B cell (primary cell): ENCODE results near the gene SLC25A25. TPM values are rescaled to one million over a fixed set of nuclear protein-coding genes. Genes with fewer than 3 reads are reported as not detected.

Source experiments
- ATAC-seq: fragments of 200-7000 bp; cut with Tn5 transposase; one replicate; pipeline ENCODE4 v1.10.0; 2021; ENCODE audit warnings: low read depth, mild to moderate bottlenecking, moderate number of reproducible peaks, moderate library complexity
- CTCF ChIA-PET: fragments of 350-600 bp; sonication (Branson Sonifier 250); formaldehyde crosslinking; loops from one replicate; lab custom pipeline; 2021; ENCODE audit warnings: antibody characterized with exemption, inconsistent platforms; lab: Charles Lee
- POLR2A ChIA-PET: fragments of 350-600 bp; sonication (Branson Sonifier 250); formaldehyde crosslinking; loops from one replicate; lab custom pipeline; 2021; ENCODE audit warnings: antibody characterized with exemption; lab: Charles Lee
- DNase-seq: peaks from one replicate; pipeline ENCODE4 v3.0.0; 2013
- H2AFZ ChIP-seq: 2 replicates; pipeline ENCODE4 v1.6.1; 2012; ENCODE audit warnings: mild to moderate bottlenecking, low read depth, low read length; ENCODE audit not compliant: insufficient read depth, poor library complexity, severe bottlenecking
- H3K27ac ChIP-seq, 2 donors: 1 replicate in 1 of 2; 2 replicates in 1 of 2; pipeline ENCODE4 v1.5.1; 2012 to 2013; ENCODE audit warnings: low read length in 2 of 2, mild to moderate bottlenecking in 2 of 2, moderate library complexity in 1 of 2
- H3K27me3 ChIP-seq, 4 experiments: fragments of 200-600 bp in 1 of 4; sonication (generic) in 1 of 4; replicated peaks in 1 of 4; 1 replicate in 2 of 4; 2 replicates in 2 of 4; pipeline versions ENCODE4 v1.6.1 to v1.7.0; 2013 to 2016; ENCODE audit warnings: low read length in 3 of 4, mild to moderate bottlenecking in 2 of 4, mixed read lengths in 1 of 4, moderate library complexity in 1 of 4; ENCODE audit not compliant: insufficient read depth in 4 of 4, control insufficient read depth in 3 of 4; ENCODE audit errors: control extremely low read depth in 1 of 4
- H3K36me3 ChIP-seq, 2 experiments: replicated peaks in 1 of 2; 1 replicate in 1 of 2; 2 replicates in 1 of 2; pipeline versions ENCODE4 v1.6.1 to v1.7.1; 2013; ENCODE audit warnings: low read length in 1 of 2; ENCODE audit not compliant: insufficient read depth in 2 of 2, control insufficient read depth in 1 of 2; ENCODE audit errors: control extremely low read depth in 1 of 2, extremely low read depth in 1 of 2
- H3K4me1 ChIP-seq, 2 donors: fragments of 200-600 bp in 1 of 2; sonication (generic) in 1 of 2; 1 replicate in 1 of 2; 2 replicates in 1 of 2; pipeline versions ENCODE4 v1.5.1 to v1.6.1; 2013 to 2017; ENCODE audit warnings: low read length in 2 of 2; ENCODE audit not compliant: control insufficient read depth in 2 of 2, insufficient read depth in 2 of 2
- H3K4me2 ChIP-seq: replicated peaks from 2 replicates; pipeline ENCODE3; 2012; ENCODE audit warnings: mild to moderate bottlenecking, low read depth, low read length; ENCODE audit not compliant: poor library complexity, severe bottlenecking
- H3K4me3 ChIP-seq, 5 experiments: fragments of 200-600 bp in 1 of 5; sonication (generic) in 1 of 5; 1 replicate in 3 of 5; 2 replicates in 2 of 5; pipeline versions ENCODE4 v1.5.1 to v1.7.0; 2011 to 2016; ENCODE audit warnings: low read length in 4 of 5, mild to moderate bottlenecking in 4 of 5, low read depth in 2 of 5, control low read depth in 1 of 5, moderate library complexity in 1 of 5; ENCODE audit not compliant: insufficient read depth in 1 of 5; ENCODE audit errors: control extremely low read depth in 1 of 5, extremely low read depth in 1 of 5
- H3K79me2 ChIP-seq: fragments of 200-600 bp; sonication (generic); one replicate; pipeline ENCODE4 v1.6.0; 2016; ENCODE audit warnings: low read length; ENCODE audit not compliant: control insufficient read depth, insufficient read depth
- H3K9ac ChIP-seq: fragments of 200-600 bp; sonication (generic); 2 replicates; pipeline ENCODE4 v1.6.1; 2017; ENCODE audit warnings: mild to moderate bottlenecking, low read length, moderate library complexity
- H3K9me3 ChIP-seq, 3 donors: one replicate each; pipeline versions ENCODE4 v1.6.1 to v1.7.1; 2013; ENCODE audit warnings: low read length in 2 of 3; ENCODE audit not compliant: control insufficient read depth in 2 of 3, insufficient read depth in 1 of 3; ENCODE audit errors: control extremely low read depth in 1 of 3
- H4K20me1 ChIP-seq: 2 replicates; pipeline ENCODE4 v1.6.0; 2012; ENCODE audit warnings: mild to moderate bottlenecking, low read length; ENCODE audit not compliant: insufficient read depth, control insufficient read depth, poor library complexity, severe bottlenecking
- H3K27ac Mint-ChIP-seq: one replicate; pipeline ENCODE4 v1.8.0; 2021; ENCODE audit warnings: mixed read lengths
- H3K27me3 Mint-ChIP-seq: one replicate; pipeline ENCODE4 v1.8.0; 2021; ENCODE audit warnings: mixed read lengths
- H3K4me1 Mint-ChIP-seq: one replicate; pipeline ENCODE4 v1.8.0; 2021; ENCODE audit warnings: mixed read lengths
- H3K4me3 Mint-ChIP-seq: one replicate; pipeline ENCODE4 v1.8.0; 2021; ENCODE audit warnings: mixed read lengths
- H3K9me3 Mint-ChIP-seq: one replicate; pipeline ENCODE4 v1.8.0; 2022; ENCODE audit warnings: mixed read lengths; ENCODE audit not compliant: insufficient read depth
- CTCF ChIP-seq: fragments of 200-600 bp; IDR thresholded peaks from one replicate; pipeline ENCODE4 v1.8.0; 2022; ENCODE audit warnings: antibody characterized with exemption, mild to moderate bottlenecking
- EZH2 ChIP-seq: IDR thresholded peaks from 2 replicates; pipeline ENCODE4 v1.6.1; 2012; ENCODE audit warnings: borderline replicate concordance, low read depth, mild to moderate bottlenecking, moderate library complexity, low read length; ENCODE audit not compliant: insufficient read depth, poor library complexity, severe bottlenecking
- WGBS: methylation state at CpG from one replicate; pipeline ENCODE4 v1.1.5; 2013; ENCODE audit warnings: missing lambda C conversion rate; ENCODE audit not compliant: insufficient coverage; 5-methylcytosine and 5-hydroxymethylcytosine counted together
- intact Hi-C: fragments of 100-400 bp; cut with micrococcal nuclease; formaldehyde crosslinking; loops from one replicate; pipeline ENCODE4 v1.10.0; 2022
- polyA plus RNA-seq: library from polyadenylated mRNA; depleted of rRNA; stranded (reverse); fragments of >200 nt; gene quantifications from 2 replicates; pipeline ENCODE4 v1.2.3, GENCODE V29; 2012
- total RNA-seq, 2 donors: library from RNA; stranded (reverse); fragments of 120-200 nt in 1 of 2; gene quantifications; 1 replicate in 1 of 2; 2 replicates in 1 of 2; pipeline versions ENCODE4 v1.2.3 to v1.2.4, GENCODE V29; 2013 to 2022

SLC25A25 gene
- total and polyA plus RNA-seq, 2 donors (not counting 1 experiment from before 2014, with no cell fraction given): 12.1 to 18.6 TPM

DNA sequence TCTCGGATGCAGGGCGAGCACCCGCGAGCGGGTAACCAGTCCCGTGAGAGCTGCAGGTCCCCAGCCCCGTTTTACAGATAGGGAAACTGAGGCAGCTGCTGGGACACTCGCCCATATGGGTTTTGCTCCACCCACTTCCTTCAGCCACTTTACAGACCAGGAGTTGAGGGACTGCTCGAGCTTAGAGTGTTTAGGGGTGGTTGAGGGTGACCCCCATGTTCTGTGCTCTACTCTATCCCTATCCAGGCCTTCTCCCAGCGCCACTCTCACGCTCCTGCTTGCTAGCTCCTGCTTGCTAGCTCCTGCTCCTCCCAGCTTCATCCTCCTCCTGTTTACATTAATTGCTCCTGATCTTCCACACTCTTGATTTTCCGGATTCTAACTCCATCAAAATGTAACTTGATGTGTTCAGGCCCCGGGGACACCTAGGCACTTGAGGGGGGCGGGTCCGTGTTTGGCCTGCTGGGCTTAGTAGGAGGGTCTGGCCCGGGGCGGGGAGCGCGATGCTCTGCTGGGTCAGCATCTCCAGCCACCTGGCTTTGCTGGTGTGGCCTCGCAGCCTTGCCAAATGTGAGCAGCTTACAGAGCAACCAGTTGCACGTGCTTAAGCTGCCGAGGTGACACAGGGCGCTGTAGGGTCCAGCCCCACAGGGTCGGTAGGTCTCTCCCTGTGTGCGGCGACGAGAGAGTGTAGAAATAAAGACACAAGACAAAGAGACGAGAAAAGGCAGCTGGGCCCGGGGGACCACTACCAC lies 61.0 kb downstream of the SLC25A25 start:
- Mint-ChIP-seq H3K27ac (peak overlapping the region; percentile 99), H3K9me3 (no peaks in the 10 kb centered on the region), H3K27me3 (peaks cover 14% of the 10 kb centered on the region), H3K4me1 (peaks cover 35% of the 10 kb centered on the region), H3K4me3 (peak overlapping the region; percentile 95)
- Histone ChIP-seq H3K9me3 (no peaks in the 10 kb centered on the region), H3K4me3 (peak overlapping the region; percentile 54 to 97 (median 83)), H3K4me1 (peaks cover 26 to 34% of the 10 kb centered on the region in 2 donors), H3K79me2 (peaks cover 29% of the 10 kb centered on the region), H3K9ac (peak overlapping the region; percentile 97), H3K27me3 (peaks cover 0 to 6% (median 0%) of the 10 kb centered on the region in 4 experiments), H3K36me3 (peaks cover 0 to 6% of the 10 kb centered on the region in 2 experiments), H3K4me2 (peak overlapping the region; percentile 95), H4K20me1 (peaks cover 21% of the 10 kb centered on the region), H3K27ac (peak overlapping the region; percentile 93 to 99), H2AFZ (peak overlapping the region; percentile 97)
- TF ChIP-seq EZH2 (no peak), CTCF (no peak)
- ChIA-PET POLR2A (interaction anchor here (0.6 to 1.9 kb wide), 12 partner anchors 8 to 732 kb away, joined by 3 to 12 read pairs (median 4); partner anchors contain the start of genes BBLN, NAIF1, SLC25A25 and SLC2A8), CTCF (interaction anchor here (0.6 to 6.1 kb wide), 8 partner anchors 12 to 306 kb away, joined by 3 to 49 read pairs (median 4); no protein-coding TSS in a partner anchor)
- ATAC-seq (no peak), DNase-seq (no peak)
- 68% methylated on average over 27 of the region's 29 CpGs for whole genome bisulfite sequencing
- intact Hi-C loops: loop anchor here (1.0 to 10.0 kb wide), 6 partner anchors 31 to 908 kb away; partner anchors contain the start of genes BBLN, KYAT1, LRRC8A and MIGA2
